CD4-positive, alpha-beta T cell treated with Interleukin-6 for 4 hours (primary cell): ENCODE measurements around the gene DRD2.

ENCODE experiments used
- DNase-seq: peaks from one replicate; pipeline ENCODE4 v3.0.0-alpha.2; 2020; ENCODE audit warnings: mixed read lengths

Gene DRD2

GRCh38 chr11:113397821-113398220, 77.4 kb downstream of the DRD2 start:
- DNase-seq = no peak

- DNase-seq = no peak
Measured at GRCh38 chr11:113397212-113397611, 78.0 kb downstream of the DRD2 start.

DNA sequence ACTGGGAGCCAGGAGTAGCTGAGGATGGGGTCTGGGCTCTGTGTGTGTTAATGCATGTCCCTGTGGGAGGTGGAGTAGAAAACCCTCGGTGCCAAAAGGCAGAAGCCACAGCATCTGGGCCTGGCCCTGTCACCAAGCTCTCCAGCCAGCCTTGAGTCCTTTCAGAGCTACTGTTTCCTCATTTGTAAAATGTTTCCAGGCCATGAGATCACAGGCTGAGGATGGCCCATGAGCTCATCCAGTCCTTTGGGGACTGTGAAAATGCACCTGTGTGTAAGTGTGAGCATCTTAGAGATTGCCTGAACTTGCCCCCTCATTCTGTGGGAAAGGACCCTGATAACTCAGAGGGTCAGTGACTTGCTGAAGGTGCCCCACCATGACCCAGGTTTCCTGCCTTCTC, 78.5 kb downstream of the DRD2 start:
- no peak for DNase-seq

- DNase-seq = no peak
Measured at GRCh38 chr11:113395782-113396336, 79.3 kb downstream of the DRD2 start.

DNA sequence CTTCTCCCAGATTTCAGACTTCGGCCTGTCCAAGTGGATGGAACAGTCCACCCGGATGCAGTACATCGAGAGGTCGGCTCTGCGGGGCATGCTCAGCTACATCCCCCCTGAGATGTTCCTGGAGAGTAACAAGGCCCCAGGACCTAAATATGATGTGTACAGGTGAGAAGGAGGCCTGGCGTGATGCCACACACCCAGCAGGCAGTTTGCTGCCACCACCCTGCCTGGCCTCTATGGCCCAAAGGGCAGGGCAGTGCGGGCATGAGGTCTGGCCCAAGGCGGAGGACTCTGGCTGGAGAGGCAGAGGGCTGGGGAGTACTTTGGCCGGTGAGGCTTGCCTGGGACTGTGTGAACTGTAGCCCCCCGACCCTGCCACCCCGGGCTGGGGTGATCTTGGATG, 80.3 kb downstream of the DRD2 start:
- DNase-seq = no peak

DNA sequence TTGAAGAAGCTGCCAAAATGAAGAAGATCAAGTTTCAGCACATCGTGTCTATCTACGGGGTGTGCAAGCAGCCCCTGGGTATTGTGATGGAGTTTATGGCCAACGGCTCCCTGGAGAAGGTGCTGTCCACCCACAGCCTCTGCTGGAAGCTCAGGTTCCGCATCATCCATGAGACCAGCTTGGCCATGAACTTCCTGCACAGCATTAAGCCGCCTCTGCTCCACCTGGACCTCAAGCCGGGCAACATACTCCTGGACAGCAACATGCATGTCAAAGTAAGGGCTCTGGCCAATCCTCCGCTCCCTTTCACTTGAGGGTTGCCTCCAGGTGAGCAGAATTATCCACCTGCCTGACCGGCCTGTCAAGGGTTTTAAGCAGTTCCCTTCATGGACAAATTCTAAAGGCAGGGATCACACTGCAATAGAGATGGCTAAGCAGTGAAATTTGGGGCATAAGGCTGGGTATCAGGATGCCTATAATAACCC, 81.7 kb downstream of the DRD2 start:
- no peak for DNase-seq

GRCh38 chr11:113392236-113392921, 82.8 kb downstream of the DRD2 start:
- DNase-seq = no peak

DNA sequence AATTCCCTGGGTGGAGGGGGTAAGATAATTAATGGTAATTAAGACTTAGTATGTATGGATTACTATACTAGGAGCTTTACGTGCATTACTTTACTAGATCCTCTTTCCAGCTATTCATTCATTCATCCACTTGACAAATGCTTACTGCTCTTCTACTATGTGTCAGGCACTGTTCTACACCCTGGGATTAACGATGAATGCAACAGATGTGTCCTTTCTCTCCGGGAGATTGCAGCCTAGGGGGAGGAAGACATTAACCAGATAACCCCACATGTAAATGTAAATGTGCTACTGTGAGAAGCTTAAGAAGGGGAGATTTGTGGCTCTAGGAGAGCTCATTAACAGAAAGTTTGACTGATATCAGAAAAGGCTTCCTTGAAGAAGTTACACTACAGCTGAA, 85.9 kb downstream of the DRD2 start:
- no peak for DNase-seq

- no peak for DNase-seq
Measured at GRCh38 chr11:113387605-113388211, 87.5 kb downstream of the DRD2 start, which contains the start of gene ANKK1. ANKK1 (plus strand) TSS chr11:113387779; CDS start chr11:113387885, 106 bp downstream.

DNA sequence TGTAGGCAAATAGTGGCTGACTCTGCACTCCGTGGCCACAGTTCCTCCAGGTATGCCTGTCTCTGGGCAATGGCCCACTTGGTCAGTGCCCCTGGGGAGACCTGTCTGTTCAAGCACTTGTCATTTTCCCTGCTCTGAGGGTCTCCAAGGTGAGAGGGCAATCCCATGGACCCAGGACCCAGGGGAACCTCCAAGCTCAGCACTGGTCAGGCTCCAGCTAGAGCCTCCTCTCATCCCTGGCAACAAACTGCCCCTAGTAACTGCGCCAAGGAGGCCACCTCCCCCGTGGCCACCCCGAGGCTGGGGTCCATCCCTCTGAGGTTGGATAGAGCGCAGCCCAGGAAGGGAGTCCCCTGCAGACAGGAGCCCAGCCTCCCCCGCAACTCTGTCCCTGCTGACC, 88.3 kb downstream of the DRD2 start:
- no peak for DNase-seq

- no peak for DNase-seq
Measured at GRCh38 chr11:113385749-113386148, 89.4 kb downstream of the DRD2 start.

DNA sequence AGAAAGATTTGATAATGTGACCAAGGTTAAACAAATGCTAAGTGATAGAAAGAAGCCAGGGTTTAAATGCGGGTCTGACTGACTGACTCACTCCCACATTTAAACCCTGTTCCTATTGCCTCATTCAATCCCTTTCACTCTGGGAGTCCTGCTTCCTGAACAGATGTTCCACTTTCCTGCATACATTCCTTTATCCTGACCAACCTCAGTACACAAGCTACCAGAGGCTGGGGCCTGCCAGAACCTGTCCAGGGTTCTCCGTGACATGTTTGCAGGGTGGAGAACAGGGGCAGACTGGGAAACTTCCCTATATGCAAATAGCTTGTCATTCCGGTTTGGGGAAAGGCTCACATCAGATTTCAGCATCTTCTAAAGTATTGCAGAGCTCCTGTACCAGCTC, 90.6 kb downstream of the DRD2 start:
- no peak for DNase-seq

GRCh38 chr11:113382121-113382520, 93.1 kb downstream of the DRD2 start:
- DNase-seq = no peak

DNA sequence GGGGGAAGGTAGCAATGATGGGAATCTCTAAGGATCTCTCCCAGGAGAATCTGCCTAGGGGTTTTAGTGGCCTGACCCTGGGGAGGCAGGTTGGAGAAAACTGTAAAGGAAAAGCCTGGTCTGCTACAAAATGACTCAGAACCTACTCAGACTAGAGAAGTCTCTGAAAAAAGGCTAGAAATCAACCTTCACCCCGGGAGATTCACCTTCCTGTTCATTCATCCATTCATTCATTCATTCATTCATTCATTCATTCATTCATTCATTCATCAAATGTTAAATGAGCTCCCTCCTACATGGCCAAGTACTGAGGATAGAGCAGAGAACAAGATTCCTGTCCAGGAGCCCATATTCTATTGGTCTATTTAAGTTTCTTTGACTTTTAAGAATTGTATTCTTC, 96.5 kb downstream of the DRD2 start:
- DNase-seq = no peak

DNA sequence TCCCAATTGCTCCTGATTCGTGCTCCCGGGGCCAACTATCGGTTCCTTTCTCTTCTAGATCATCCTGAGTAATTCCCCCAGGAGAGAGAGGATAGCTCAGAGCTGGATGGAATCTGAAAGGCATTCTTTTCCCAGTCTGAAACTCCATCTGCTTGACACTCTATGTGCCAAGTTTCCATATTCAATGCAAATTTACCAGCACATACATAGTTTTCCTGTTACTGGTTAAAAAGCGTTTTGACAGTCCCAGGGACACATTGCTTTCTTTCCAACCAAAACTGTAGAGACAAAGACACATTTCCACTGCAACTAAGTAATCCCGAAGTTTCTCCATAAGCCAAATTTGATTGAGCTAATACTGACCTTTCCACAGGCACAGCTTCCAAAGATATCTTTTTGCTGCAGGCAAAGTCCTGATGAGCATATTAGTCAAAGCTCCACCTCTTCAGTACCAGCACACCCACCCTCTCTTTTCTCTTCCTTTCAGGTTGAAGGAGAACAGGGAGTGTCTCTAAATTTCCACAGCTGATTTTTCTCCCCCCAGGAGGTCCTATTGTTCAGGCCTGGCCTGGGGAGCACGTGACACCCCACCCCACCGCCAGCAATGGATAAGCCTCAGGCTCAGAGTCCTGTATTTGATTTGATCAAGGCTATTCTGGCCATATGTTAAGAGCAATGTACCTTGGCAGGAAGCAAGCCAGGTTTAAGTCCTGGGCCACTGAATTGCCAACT, 97.4 kb downstream of the DRD2 start:
- no peak for DNase-seq

- no peak for DNase-seq
Measured at GRCh38 chr11:113376156-113376555, 99.0 kb downstream of the DRD2 start.

GRCh38 chr11:113375402-113375801, 99.8 kb downstream of the DRD2 start:
- no peak for DNase-seq

DNA sequence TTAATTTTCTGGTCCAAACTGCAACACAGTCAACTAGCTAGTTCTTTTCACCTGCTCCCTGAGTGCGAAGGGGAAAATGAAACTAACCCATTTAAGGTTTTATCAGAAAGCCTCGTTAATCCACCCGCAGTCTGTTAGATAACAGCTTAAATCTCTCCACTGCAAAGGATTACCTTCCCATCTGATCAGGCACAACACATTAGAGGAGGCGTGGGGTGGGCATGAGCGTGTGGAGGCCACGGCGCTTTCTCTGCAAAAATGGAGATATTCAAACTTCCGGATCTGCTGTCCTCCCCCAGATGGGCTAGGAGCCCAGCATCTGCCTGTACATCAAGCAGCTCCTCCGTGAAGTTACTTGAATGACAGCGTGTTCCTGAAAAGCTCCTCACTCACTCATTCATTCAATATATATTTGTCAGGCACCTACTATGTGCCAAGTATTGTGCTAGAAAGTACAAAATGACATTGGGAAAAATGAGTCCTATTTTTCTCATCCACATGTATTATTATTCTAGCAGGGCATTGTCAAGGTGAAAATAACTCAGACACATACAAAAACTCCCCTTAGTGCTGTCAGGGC, 101.1 kb downstream of the DRD2 start:
- no peak for DNase-seq

GRCh38 chr11:113373306-113373705, 101.9 kb downstream of the DRD2 start:
- no peak for DNase-seq

GRCh38 chr11:113372309-113372708, 102.9 kb downstream of the DRD2 start:
- DNase-seq = no peak

GRCh38 chr11:113370634-113371033, 104.6 kb downstream of the DRD2 start:
- no peak for DNase-seq

DNA sequence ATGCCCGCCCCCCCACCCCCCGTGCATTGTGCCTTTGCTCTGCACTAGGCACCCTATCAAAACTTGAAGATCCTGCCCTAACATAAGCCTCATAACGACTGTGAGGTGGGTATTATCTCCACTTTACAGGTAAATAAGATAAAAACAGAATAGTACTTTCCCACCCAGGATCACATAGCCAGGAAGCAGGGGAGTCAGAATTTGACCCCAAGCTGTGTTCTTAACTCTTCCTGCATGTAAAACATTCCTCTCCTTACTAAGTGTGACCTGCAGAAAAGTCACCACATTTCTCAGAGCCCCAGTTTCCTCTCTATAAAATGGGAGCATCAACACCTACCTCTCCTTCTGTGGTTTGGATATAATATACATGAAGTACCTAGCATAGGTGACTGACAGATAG, 105.8 kb downstream of the DRD2 start:
- no peak for DNase-seq

DNA sequence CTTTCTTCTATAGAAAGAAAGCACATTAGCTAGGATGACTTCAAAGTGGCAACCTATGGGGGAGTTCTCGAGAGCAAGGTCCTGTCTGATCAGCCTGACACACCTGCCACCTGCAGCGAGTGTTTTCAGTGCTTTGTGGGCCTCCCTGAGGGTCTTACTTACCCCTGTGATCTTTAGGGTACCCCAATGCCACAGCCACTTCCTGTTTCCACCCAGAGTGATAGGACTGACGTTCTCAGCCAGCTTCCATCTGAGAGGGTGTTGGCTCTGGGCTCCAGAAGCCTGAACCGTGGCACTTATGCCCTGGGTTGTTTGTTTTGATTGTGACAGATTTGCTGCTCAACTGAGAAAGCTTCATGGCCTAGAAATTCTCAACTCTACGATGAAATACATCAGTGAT, 109.3 kb downstream of the DRD2 start:
- DNase-seq = no peak
